Upper lobe of left lung (tissue), 4 donors: ENCODE data around the gene IQCH.

Experiments used
- CTCF ChIP-seq, 6 experiments: fragments of 450-650 bp in 4 of 6; fragments of 200-600 bp in 2 of 6; sonication (generic) in 2 of 6; IDR thresholded peaks; one replicate each; pipeline ENCODE4 v1.5.1; 2016 to 2019; ENCODE audit warnings: antibody characterized with exemption in 6 of 6
- EP300 ChIP-seq, 4 donors: sonication (generic); formaldehyde crosslinking; IDR thresholded peaks; one replicate each; pipeline ENCODE4 v1.5.1; 2017; ENCODE audit warnings: antibody characterized with exemption in 4 of 4, control low read depth in 2 of 4
- POLR2A ChIP-seq, 4 donors: fragments of 450-650 bp; IDR thresholded peaks; one replicate each; pipeline ENCODE4 v1.5.1; 2016 to 2017; ENCODE audit warnings: antibody characterized with exemption in 4 of 4, mild to moderate bottlenecking in 2 of 4
- POLR2AphosphoS5 ChIP-seq, 2 donors: sonication (generic); formaldehyde crosslinking; IDR thresholded peaks; one replicate each; pipeline ENCODE4 v1.5.1; 2017; ENCODE audit warnings: antibody characterized with exemption in 2 of 2

GRCh38 chr15:67407786-67408185 is 153.2 kb downstream of the IQCH start:
- TF ChIP-seq CTCF (IDR thresholded peaks at IDR 0.05) (no peak), POLR2A (IDR thresholded peaks at IDR 0.05) (no peak), POLR2AphosphoS5 (IDR thresholded peaks at IDR 0.05) (no peak), EP300 (IDR thresholded peaks at IDR 0.05) (no peak)
